Neural progenitor cell (in vitro differentiated cells): ENCODE results near the gene OR5M10. TPM values are rescaled to one million over a fixed set of nuclear protein-coding genes. Genes with fewer than 3 reads are reported as not detected.

ENCODE experiments used
- DNase-seq: peaks from one replicate; pipeline ENCODE4 v3.0.0-alpha.2; 2016; ENCODE audit warnings: low spot score
- H2AFZ ChIP-seq: fragments of 200-600 bp; sonication (generic); replicated peaks from 2 replicates; pipeline ENCODE4 v1.6.1; 2016; ENCODE audit warnings: antibody characterized with exemption
- H3F3A ChIP-seq: fragments of 200-600 bp; sonication (generic); 2 replicates; pipeline ENCODE4 v1.6.1; 2016; ENCODE audit warnings: antibody characterized with exemption, low read depth
- H3K27ac ChIP-seq: fragments of 200-600 bp; sonication (generic); 2 replicates; pipeline ENCODE4 v1.5.1; 2016; ENCODE audit warnings: mild to moderate bottlenecking
- H3K27me3 ChIP-seq: fragments of 200-600 bp; sonication (generic); 2 replicates; pipeline ENCODE4 v1.6.1; 2016; ENCODE audit warnings: mild to moderate bottlenecking, moderate library complexity
- H3K36me3 ChIP-seq: fragments of 200-600 bp; sonication (generic); 2 replicates; pipeline ENCODE4 v1.5.1; 2016
- H3K4me1 ChIP-seq: fragments of 200-600 bp; sonication (generic); 2 replicates; pipeline ENCODE4 v1.6.1; 2016; ENCODE audit warnings: mixed run types
- H3K4me2 ChIP-seq: fragments of 200-600 bp; sonication (generic); 2 replicates; pipeline ENCODE4 v1.6.1; 2016
- H3K4me3 ChIP-seq: fragments of 200-600 bp; sonication (generic); 2 replicates; pipeline ENCODE4 v1.5.1; 2016
- H3K79me2 ChIP-seq: fragments of 200-600 bp; sonication (generic); 2 replicates; pipeline ENCODE4 v1.6.1; 2016; ENCODE audit warnings: low read depth
- H3K9ac ChIP-seq: fragments of 200-600 bp; sonication (generic); 2 replicates; pipeline ENCODE4 v1.6.1; 2016
- H3K9me3 ChIP-seq: fragments of 200-600 bp; sonication (generic); 2 replicates; pipeline ENCODE4 v1.5.1; 2016; ENCODE audit warnings: low read depth
- H4K20me1 ChIP-seq: fragments of 200-600 bp; sonication (generic); 2 replicates; pipeline ENCODE4 v1.6.1; 2016; ENCODE audit warnings: low read depth
- H3K27ac Mint-ChIP-seq: 3 replicates; pipeline ENCODE4 v1.8.0; 2021; ENCODE audit warnings: mixed read lengths
- H3K27me3 Mint-ChIP-seq: 2 replicates; pipeline ENCODE4 v1.8.0; 2022; ENCODE audit warnings: low read depth, mild to moderate bottlenecking, inconsistent platforms, moderate library complexity, mixed read lengths; ENCODE audit not compliant: insufficient read depth
- H3K36me3 Mint-ChIP-seq: 3 replicates; pipeline ENCODE4 v1.8.0; 2021; ENCODE audit warnings: mixed read lengths
- H3K4me1 Mint-ChIP-seq: 3 replicates; pipeline ENCODE4 v1.8.0; 2021; ENCODE audit warnings: mixed read lengths
- H3K4me3 Mint-ChIP-seq: 3 replicates; pipeline ENCODE4 v1.8.0; 2021; ENCODE audit warnings: mild to moderate bottlenecking, moderate library complexity, mixed read lengths
- H3K9me3 Mint-ChIP-seq: 3 replicates; pipeline ENCODE4 v1.8.0; 2020; ENCODE audit warnings: mixed read lengths
- EZH2 ChIP-seq: fragments of 200-600 bp; sonication (generic); IDR thresholded peaks from 2 replicates; pipeline ENCODE4 v1.6.1; 2017; ENCODE audit warnings: antibody characterized with exemption, mild to moderate bottlenecking, moderate library complexity
- EZH2phosphoT487 ChIP-seq: fragments of 200-600 bp; sonication (generic); IDR thresholded peaks from 2 replicates; pipeline ENCODE4 v1.6.1; 2017; ENCODE audit warnings: antibody characterized with exemption
- total RNA-seq: library from RNA; depleted of rRNA; stranded (reverse); fragments of >200 nt; gene quantifications from 2 replicates; pipeline ENCODE4 v1.2.3, GENCODE V29; 2015; ENCODE audit warnings: low replicate concordance
- TF ChIP-seq, protein P1 (sequence below): fragments of 200-600 bp; sonication (generic); IDR thresholded peaks from 2 replicates; pipeline ENCODE4 v1.5.1; 2017; ENCODE audit warnings: antibody characterized with exemption, mild to moderate bottlenecking

OR5M10 gene
- total RNA-seq, 1 donor from 2014 or later = not detected

DNA sequence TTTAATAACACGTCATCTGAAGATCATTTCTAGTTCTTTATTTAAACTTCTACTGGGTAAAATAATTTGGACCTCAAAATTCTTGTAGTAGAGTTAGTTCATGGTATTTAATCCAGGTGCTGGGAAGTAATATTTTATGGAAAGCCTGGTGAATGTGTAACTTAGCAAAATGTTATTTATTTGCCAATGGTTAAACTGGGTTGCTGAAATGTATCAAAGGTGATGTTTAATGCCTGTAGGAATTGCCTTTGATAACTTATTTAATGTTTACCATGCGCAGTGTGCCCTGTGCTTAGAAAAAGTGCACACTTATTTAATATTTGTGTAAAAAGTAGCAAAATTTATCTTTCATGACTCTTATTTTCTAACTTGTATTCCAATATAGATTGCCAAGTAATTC lies 45.7 kb downstream of the OR5M10 start:
- TF ChIP-seq, protein P1, sequence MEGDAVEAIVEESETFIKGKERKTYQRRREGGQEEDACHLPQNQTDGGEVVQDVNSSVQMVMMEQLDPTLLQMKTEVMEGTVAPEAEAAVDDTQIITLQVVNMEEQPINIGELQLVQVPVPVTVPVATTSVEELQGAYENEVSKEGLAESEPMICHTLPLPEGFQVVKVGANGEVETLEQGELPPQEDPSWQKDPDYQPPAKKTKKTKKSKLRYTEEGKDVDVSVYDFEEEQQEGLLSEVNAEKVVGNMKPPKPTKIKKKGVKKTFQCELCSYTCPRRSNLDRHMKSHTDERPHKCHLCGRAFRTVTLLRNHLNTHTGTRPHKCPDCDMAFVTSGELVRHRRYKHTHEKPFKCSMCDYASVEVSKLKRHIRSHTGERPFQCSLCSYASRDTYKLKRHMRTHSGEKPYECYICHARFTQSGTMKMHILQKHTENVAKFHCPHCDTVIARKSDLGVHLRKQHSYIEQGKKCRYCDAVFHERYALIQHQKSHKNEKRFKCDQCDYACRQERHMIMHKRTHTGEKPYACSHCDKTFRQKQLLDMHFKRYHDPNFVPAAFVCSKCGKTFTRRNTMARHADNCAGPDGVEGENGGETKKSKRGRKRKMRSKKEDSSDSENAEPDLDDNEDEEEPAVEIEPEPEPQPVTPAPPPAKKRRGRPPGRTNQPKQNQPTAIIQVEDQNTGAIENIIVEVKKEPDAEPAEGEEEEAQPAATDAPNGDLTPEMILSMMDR = no peak
- no peak for TF ChIP-seq EZH2
- no peak for TF ChIP-seq EZH2phosphoT487
- no peak overlapping the region for H3K4me3 Mint-ChIP-seq
- no peaks in the 10 kb centered on the region for H3K27me3 Mint-ChIP-seq
- Histone ChIP-seq H4K20me1 (no peaks in the 10 kb centered on the region), H3K36me3 (no peaks in the 10 kb centered on the region), H3K9ac (no peak overlapping the region), H3K9me3 (no peaks in the 10 kb centered on the region), H3K4me1 (no peaks in the 10 kb centered on the region), H3F3A (no peaks in the 10 kb centered on the region), H3K4me3 (no peak overlapping the region), H2AFZ (no peak overlapping the region), H3K27me3 (no peaks in the 10 kb centered on the region), H3K27ac (no peak overlapping the region), H3K79me2 (no peaks in the 10 kb centered on the region), H3K4me2 (no peak overlapping the region)
- no peaks in the 10 kb centered on the region for H3K36me3 Mint-ChIP-seq
- DNase-seq = no peak
- H3K9me3 Mint-ChIP-seq = no peaks in the 10 kb centered on the region
- no peaks in the 10 kb centered on the region for H3K4me1 Mint-ChIP-seq
- H3K27ac Mint-ChIP-seq = no peak overlapping the region

Other genes starting within 250 kb of the OR5M10 start
- gene OR8K1, start 231.7 kb downstream of the OR5M10 start, total RNA-seq = not detected in 2 replicates
- gene OR8J1, start 223.4 kb downstream of the OR5M10 start, total RNA-seq = not detected in 2 replicates
- gene OR8U1, start 202.1 kb downstream of the OR5M10 start, total RNA-seq = not detected in 2 replicates
- not detected in 2 replicates for gene OR5AL1, start 165.0 kb downstream of the OR5M10 start, total RNA-seq
- gene OR5M3, start 104.4 kb downstream of the OR5M10 start, total RNA-seq = not detected in 2 replicates
- not detected in 2 replicates for gene OR5M8, start 86.4 kb downstream of the OR5M10 start, total RNA-seq
- gene OR5M11, start 34.5 kb downstream of the OR5M10 start, total RNA-seq = not detected in 2 replicates
- not detected in 2 replicates for gene OR5M1, start 37.2 kb upstream of the OR5M10 start, total RNA-seq
- not detected in 2 replicates for gene OR5AP2, start 64.7 kb upstream of the OR5M10 start, total RNA-seq
- not detected in 2 replicates for gene OR5AR1, start 86.0 kb upstream of the OR5M10 start, total RNA-seq
- gene OR9G1, start 121.4 kb upstream of the OR5M10 start, total RNA-seq = not detected in 2 replicates
- gene OR9G4, start 171.0 kb upstream of the OR5M10 start, total RNA-seq = not detected in 2 replicates